Limb (tissue), 2 donors: ENCODE results near the gene FAF2.
"Not testable (repeated sequence)": the region's sequence is repeated elsewhere in the genome, so short reads cannot be mapped to it uniquely, and the experiment has no call there.

Experiments used
- DNase-seq, 2 donors: peaks; one replicate each; pipeline ENCODE4 v3.0.0-alpha.2; 2016; ENCODE audit errors: extremely low spot score in 2 of 2

FAF2 gene

GRCh38 chr5:176458904-176459561, 10.8 kb downstream of the FAF2 start:
- DNase-seq, result no peak

DNA sequence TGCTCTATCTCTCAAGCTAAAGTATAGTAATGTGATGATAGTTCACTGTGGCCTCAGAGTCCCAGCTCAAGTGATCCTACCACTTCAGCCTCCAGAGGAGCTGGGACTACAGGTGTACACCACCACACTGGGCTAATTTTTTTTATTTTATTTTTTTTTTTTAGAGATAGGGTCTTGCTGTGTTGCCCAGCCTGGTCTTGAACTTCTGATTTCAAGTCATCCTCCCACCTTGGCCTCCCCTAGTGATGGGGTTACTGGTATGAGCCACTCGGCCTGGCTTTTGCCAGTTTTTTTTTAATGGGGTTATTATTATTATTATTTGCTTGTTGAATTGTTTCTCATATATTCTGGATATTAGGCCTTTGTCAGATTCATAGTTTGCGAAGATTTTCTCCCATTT, 13.2 kb downstream of the FAF2 start:
- no peak for DNase-seq

GRCh38 chr5:176463113-176463764, 15.1 kb downstream of the FAF2 start:
- DNase-seq, result no peak

DNA sequence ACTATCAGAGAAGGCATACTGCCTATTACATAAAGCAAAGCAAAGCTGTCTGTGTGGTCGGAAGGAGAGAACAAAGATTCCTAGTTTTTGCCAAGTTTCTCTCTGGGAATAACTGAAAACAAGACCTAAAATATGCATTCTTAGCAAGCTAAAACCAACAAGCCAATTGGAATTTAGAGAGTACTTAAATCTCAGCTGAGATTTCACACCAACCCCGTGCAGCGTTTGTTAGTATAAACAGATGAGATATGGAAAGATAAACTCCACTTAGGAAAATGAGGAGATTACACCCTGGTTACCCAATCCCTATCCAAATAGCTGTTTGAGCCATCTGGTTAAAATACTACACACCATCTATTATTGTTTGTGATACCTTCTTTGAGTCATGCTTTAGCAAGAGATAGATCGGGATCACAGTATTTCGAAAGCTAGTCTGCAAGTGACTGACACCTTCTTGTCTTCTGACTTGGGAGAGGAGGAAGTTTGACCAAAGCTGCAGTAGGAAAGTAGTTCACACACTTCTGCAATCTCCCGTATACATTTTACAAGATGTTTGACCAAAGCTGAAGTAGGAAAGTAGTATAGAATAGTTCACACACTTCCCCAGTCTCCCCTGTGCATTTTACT, 18.2 kb downstream of the FAF2 start:
- DNase-seq, result no peak

- DNase-seq, result no peak
Observed at GRCh38 chr5:176469296-176469695, 21.1 kb downstream of the FAF2 start.

- no peak for DNase-seq
Observed at GRCh38 chr5:176470539-176470938, 22.4 kb downstream of the FAF2 start.

DNA sequence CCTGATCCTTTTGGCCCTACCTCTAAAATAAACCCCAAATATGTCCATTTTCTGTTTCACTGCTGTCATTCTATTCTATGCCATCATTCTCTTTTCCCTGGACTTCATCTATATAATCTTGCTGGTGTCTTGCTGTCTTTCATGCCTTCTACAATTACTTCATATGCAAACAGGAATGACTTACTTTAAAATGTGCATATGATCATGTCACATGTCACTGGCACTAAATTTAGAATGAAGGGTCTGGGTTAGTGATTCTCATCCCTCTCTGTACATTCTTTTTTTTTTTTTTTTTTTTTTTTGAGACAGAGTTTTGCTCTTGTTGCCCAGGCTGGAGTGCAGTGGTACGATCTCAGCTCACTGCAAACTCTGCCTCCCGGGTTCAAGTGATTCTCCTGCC, 22.9 kb downstream of the FAF2 start:
- DNase-seq, result no peak

GRCh38 chr5:176473335-176474006, 25.3 kb downstream of the FAF2 start:
- no peak for DNase-seq

DNA sequence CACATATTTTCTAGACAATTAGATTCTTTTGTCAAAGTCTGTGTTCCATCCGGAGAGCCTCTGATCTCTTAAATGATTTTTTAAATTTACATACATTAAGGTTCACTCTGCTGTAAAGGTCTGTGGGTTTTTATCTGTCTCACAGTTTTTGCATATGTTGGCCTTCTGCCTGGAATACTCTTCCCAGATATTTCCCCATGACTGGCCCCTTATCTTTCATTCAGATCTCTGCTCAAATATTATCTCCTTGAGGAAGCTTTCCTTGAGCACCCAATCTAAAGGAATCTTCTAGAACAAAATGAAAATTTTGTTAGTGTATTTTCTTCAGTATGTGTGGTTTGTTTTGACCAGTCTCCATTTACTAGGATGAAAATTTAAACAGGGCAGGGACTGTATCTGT, 26.3 kb downstream of the FAF2 start:
- DNase-seq, result no peak

DNA sequence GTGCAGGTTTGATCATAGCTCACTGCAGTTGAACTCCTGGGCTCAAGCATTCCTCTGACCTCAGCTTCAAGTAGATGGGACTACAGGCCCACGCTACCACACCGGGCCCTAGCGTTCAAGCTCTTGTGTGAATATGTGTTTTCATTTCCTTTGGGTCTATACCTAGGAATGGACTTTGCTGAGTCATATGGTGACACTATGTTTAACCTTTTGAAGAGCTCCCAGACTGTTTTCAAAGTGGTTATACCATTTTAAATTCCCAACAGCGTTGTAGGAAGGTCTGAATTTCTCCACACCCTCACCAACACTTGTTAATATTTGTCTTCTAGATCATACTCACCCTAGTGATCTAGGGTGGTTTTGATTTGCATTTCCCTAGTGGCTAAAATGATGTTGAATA, 33.5 kb downstream of the FAF2 start:
- no peak for DNase-seq

- no peak for DNase-seq
Observed at GRCh38 chr5:176485176-176485575, 37.0 kb downstream of the FAF2 start.

DNA sequence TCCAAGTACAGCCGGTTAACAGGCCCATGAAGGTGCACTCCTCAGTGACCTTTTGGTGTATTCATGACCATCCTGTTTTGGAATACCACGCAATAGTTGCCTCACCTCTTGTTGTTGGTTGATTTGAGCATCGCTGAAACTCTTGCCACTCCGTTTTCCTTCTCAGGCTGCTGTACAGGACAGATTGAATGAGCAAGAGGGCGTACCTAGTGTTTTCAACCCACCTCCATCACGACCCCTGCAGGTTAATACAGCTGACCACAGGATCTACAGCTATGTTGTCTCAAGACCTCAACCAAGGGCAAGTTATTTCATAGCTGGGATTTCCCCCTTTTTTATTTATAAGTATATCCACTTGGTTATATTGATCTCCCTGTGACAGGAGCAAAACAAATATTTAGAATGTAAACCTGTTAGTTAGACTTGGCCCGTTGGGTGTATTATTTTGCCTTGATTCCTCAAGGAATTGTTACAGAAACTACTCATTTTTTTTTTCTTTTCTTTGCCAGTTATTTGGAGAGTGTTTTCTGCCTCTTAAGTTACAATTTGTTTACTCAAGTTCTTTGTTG, 38.1 kb downstream of the FAF2 start:
- no peak for DNase-seq

DNA sequence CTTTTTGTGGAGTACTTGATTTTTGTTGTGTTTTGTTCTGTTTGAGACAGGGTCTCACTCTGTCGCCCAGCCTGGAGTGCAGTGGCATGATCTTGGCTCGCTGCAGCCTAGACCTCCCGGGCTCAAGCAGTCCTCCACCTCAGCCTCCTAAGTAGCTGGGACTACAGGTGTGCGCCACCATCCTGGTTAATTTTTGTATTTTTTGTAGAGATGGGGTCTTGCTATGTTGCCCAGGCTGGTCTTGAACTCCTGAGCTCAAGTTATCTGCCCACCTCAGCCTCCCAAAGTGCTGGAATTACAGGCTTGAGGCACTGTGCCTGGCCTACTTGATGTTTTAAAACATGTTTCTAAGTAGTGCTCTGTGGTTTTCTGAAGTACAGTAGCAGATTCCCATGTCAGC, 39.0 kb downstream of the FAF2 start:
- DNase-seq, result not testable (repeated sequence)

- DNase-seq, result no peak
Observed at GRCh38 chr5:176489077-176489476, 40.9 kb downstream of the FAF2 start.

DNA sequence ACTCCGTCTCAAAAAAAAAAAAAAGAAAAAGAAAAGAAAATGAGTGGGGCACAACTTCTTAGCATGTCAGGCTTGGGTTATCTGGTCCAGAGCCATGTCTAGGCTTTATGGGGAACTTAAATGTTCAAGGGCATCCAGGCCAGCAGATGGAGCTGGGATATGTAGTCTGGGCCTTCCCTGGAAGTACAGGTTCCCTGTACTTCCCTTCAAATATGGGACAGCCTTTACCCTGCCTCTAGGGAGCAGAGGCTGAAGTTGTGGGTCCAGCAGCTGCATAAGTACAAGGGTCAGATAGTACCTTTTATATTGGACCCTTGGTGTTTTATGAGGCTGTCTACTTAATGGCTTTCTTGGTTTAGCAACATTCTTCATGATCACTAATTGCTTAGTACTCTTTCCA, 42.1 kb downstream of the FAF2 start:
- no peak for DNase-seq

- DNase-seq, result no peak
Observed at GRCh38 chr5:176491101-176491502, 42.9 kb downstream of the FAF2 start.

DNA sequence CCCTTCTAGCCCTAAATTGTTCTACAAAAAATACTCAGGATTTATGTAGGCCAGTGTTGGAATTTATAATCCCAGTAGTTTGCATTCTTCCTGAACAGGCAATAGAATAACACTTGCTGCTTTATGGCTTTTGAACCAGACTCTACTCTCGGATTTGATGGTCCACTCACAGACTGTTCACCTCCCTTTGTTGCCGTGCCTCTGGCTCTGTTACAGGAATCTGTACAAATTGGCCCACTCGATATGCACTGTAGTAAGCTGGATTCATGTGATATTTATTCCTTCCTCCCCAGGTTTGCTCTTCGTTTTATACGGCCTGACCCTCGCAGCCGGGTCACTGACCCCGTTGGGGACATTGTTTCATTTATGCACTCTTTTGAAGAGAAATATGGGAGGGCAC, 43.7 kb downstream of the FAF2 start:
- no peak for DNase-seq

DNA sequence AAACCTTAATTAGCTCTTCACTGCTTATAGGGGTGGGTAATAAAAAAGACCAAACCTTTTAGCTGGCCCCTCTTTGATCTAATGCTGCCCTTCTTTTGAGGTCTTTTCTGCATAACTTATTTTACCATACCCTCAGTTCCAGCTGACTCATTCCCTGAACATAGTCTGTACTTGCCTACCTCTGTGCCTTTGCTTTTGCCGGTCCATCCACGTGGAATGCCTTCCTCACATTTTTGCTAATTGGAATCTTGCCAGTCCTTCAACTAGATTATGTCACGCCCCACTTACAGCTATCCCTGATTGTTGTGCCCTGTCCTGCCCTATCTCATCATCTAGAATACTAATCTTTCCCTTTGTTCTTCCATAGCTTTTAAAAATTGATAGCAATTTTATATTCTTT, 44.2 kb downstream of the FAF2 start:
- DNase-seq, result no peak

DNA sequence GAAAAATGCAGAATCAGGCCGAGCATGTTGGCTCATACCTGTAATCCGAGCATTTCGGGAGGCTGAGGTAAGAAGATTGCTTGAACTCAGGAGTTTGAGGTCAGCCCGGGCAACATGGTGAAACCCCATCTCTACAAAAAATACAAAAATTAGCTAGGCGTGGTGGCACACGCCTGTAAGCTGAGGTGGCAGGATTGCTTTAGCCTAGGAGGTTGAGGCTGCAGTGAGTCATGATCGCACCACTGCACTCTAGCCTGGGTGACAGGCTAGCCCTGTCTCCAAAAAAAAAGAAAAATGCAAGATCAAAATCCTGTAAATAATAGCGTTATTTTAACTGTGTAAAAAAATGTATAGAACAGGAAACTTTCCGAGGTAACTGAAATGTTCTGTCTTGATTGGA, 49.7 kb downstream of the FAF2 start:
- DNase-seq, result no peak

DNA sequence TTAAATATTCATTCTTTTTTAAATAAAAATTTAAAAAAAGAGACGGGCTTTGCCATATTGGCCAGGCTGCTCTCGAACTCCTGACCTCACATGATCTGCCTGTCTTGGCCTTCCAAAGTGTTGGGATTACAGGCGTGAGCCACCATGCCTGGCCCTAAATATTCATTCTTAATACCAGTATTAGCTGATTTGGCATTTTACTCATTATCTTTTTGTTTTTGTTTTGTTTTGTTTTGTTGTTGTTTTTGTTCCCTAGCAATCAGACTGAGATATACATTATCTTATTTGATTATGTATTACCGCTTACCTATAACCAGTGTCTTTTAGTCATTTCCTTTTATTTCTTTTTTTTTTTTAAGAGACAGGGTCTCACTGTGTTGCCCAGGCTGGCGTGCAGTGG, 51.1 kb downstream of the FAF2 start:
- no peak for DNase-seq

DNA sequence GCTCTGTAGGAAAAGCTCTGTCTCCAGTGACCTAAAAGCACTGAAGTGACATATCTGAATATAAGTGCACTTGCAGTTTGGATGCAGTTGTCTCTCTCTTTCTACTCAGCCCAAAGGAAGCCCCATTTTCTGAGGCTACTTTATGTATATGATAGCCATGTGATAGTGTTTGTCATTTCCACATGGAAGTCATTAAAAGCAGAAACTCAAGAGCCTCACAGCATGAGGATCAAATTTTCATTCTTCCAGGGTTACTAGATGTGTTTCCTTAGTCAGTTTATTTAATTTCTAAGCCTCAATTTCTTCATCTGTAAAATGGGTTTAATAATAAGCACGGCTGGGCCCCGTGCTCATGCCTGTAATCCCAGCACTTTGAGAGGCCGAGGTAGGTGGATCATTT, 52.3 kb downstream of the FAF2 start:
- no peak for DNase-seq

- DNase-seq, result no peak
Observed at GRCh38 chr5:176501333-176501732, 53.1 kb downstream of the FAF2 start.
